GM18873 (cell line): Measurements from ENCODE around the gene NPHP1.
"Not testable (repeated sequence)": the region's sequence is repeated elsewhere in the genome, so short reads cannot be mapped to it uniquely, and the experiment has no call there.

ENCODE experiments used
- ATAC-seq: cut with Tn5 transposase; IDR thresholded peaks from one replicate; pipeline ENCODE4 v1.9.1; 2021; ENCODE audit warnings: mild to moderate bottlenecking, moderate library complexity, moderate number of reproducible peaks; ENCODE audit not compliant: unreplicated experiment, low FRiP score

Gene NPHP1

GRCh38 chr2:110078104-110078503 is 126.7 kb downstream of the NPHP1 start:
- ATAC-seq = not testable (repeated sequence)

- ATAC-seq = not testable (repeated sequence)
Observed at GRCh38 chr2:110075896-110076295, 128.9 kb downstream of the NPHP1 start.
